Lung (tissue), 12 donors: Measurements from ENCODE around the gene ANLN. TPM values are rescaled to one million over a fixed set of nuclear protein-coding genes. Genes with fewer than 3 reads are reported as not detected.

ENCODE experiments used
- ATAC-seq: fragments of 200-7000 bp; cut with Tn5 transposase; one replicate; pipeline ENCODE4 v1.9.1; 2020; ENCODE audit warnings: moderate number of reproducible peaks; ENCODE audit not compliant: insufficient read depth, low FRiP score
- DNase-seq, 3 donors: peaks; one replicate each; pipeline ENCODE4 v3.0.0-alpha.2; 2013 to 2017
- H3K27ac ChIP-seq, 2 donors: one replicate each; pipeline ENCODE4 v1.5.1; 2013; ENCODE audit warnings: mild to moderate bottlenecking in 2 of 2, moderate library complexity in 2 of 2, control low read depth in 1 of 2, inconsistent platforms in 1 of 2, low read depth in 1 of 2, low read length in 1 of 2
- H3K27me3 ChIP-seq, 3 donors: one replicate each; pipeline ENCODE4 v1.5.1; 2013; ENCODE audit warnings: low read length in 2 of 3; ENCODE audit not compliant: control insufficient read depth in 3 of 3, insufficient read depth in 3 of 3
- H3K36me3 ChIP-seq, 4 donors: one replicate each; pipeline ENCODE4 v1.5.1; 2013; ENCODE audit warnings: low read length in 4 of 4, mild to moderate bottlenecking in 1 of 4, moderate library complexity in 1 of 4; ENCODE audit not compliant: control insufficient read depth in 4 of 4, insufficient read depth in 4 of 4
- H3K4me1 ChIP-seq, 5 donors: one replicate each; pipeline ENCODE4 v1.5.1; 2013; ENCODE audit warnings: low read length in 5 of 5, mild to moderate bottlenecking in 2 of 5, moderate library complexity in 1 of 5; ENCODE audit not compliant: control insufficient read depth in 5 of 5, insufficient read depth in 5 of 5
- H3K4me3 ChIP-seq: one replicate; pipeline ENCODE4 v1.5.1; 2013; ENCODE audit warnings: mild to moderate bottlenecking, control low read depth, moderate library complexity
- H3K9ac ChIP-seq, 2 donors: one replicate each; pipeline ENCODE4 v1.5.1; 2013; ENCODE audit warnings: low read length in 2 of 2, control low read depth in 1 of 2; ENCODE audit not compliant: insufficient read depth in 1 of 2
- H3K9me3 ChIP-seq, 4 donors: one replicate each; pipeline ENCODE4 v1.5.1; 2013; ENCODE audit warnings: low read length in 3 of 4, mild to moderate bottlenecking in 1 of 4, moderate library complexity in 1 of 4; ENCODE audit not compliant: control insufficient read depth in 4 of 4, insufficient read depth in 3 of 4
- WGBS, 2 donors: extraction: QIAGEN DNeasy Blood & Tissue Kit; methylation state at CpG; one replicate each; pipeline ENCODE4 v1.1.7; 2013; 5-methylcytosine and 5-hydroxymethylcytosine counted together
- polyA plus RNA-seq, 2 donors: library from polyadenylated mRNA; stranded (reverse); fragments of 200-250 nt; gene quantifications; one replicate each; pipeline ENCODE4 v1.2.1, GENCODE V29; 2013
- total RNA-seq, 2 donors: library from RNA; depleted of rRNA in 1 of 2; stranded (reverse); fragments of >200 nt in 1 of 2; gene quantifications; one replicate each; pipeline ENCODE4 v1.2.1, GENCODE V29; 2014 to 2021
- TF ChIP-seq, protein P1 (sequence below): IDR thresholded peaks from 2 replicates; pipeline ENCODE4 v1.5.1; 2012; ENCODE audit warnings: mild to moderate bottlenecking; ENCODE audit errors: control extremely low read depth, extremely low read depth
- donor health status: control.
- donor health status: control.
- donor health status: Bipolar disorder and iron deficiency.
- donor health status: healthy.
- donor health status: DM: yes; HTN: yes; CAD: no.

ANLN gene
- total and polyA plus RNA-seq, 4 donors: 1.4 to 13.8 (median 3.2) TPM

DNA sequence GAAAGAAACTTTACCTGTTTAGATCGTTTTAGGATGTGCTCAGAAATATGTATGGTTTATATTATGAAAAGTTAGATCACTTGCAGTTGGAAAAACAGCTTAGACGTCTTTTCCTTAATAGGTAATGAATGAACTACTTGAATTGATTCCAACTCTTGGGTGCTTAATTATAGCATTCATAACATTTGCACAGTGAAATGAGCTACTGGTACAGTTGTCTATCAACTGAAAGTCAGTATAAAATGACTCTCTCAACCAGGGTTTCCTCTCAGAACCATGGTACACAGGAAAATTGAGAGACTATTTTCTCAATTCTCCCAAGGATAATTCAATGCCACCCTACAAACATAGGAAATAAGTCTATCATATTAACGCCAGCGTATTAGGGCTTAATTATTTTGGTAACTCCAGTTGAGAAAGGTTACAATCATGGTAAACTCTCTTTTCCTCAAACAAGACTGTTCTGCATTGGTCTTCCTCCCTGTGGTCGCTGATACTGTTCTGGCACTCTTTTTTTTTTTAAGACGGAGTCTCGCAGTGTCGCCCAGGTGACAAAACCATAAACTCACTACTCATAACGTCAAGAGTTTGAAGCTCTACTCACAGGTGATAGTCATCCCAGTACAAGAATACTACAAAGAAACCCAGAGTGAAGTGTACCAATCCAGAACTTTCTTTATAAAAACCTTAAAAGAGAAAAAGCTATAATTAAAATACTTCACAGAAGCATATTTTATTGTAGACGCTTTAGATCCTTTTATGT is 2.0 kb downstream of the ANLN start:
- Histone ChIP-seq H3K9ac (no peak overlapping the region), H3K36me3 (no peaks in the 10 kb centered on the region), H3K4me1 (peaks cover 0 to 34% (median 9%) of the 10 kb centered on the region in 5 donors), H3K27me3 (no peaks in the 10 kb centered on the region), H3K4me3 (no peak overlapping the region), H3K9me3 (peaks cover 0 to 6% (median 2%) of the 10 kb centered on the region in 4 donors), H3K27ac (no peak overlapping the region)
- ATAC-seq (no peak), DNase-seq (peak in 1 of 3 donors; percentile 31)
- TF ChIP-seq, protein P1, sequence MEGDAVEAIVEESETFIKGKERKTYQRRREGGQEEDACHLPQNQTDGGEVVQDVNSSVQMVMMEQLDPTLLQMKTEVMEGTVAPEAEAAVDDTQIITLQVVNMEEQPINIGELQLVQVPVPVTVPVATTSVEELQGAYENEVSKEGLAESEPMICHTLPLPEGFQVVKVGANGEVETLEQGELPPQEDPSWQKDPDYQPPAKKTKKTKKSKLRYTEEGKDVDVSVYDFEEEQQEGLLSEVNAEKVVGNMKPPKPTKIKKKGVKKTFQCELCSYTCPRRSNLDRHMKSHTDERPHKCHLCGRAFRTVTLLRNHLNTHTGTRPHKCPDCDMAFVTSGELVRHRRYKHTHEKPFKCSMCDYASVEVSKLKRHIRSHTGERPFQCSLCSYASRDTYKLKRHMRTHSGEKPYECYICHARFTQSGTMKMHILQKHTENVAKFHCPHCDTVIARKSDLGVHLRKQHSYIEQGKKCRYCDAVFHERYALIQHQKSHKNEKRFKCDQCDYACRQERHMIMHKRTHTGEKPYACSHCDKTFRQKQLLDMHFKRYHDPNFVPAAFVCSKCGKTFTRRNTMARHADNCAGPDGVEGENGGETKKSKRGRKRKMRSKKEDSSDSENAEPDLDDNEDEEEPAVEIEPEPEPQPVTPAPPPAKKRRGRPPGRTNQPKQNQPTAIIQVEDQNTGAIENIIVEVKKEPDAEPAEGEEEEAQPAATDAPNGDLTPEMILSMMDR: no peak
- WGBS, 2 donors: 26 to 40% methylated on average over 10 of the region's 10 CpGs

DNA sequence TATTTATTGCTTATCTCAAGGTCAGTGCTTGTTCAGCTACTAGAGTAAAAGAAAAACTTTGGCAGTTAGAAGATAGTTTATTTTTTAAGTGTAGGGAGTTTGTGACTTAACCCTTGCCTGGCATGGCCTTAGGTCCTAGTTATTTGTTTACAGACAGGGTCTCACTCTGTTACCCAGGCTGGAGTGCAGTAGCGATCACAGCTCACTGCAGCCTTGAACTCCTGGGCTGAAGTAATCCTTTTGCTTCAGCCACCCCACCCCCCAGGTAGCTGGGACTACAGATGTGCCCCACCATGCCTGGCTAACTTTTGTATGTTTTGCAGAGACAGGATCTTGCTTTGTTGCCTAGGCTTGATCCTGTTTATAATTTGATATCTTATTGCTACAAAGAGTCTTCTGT is 4.2 kb downstream of the ANLN start:
- Histone ChIP-seq H3K27me3 (no peaks in the 10 kb centered on the region), H3K4me1 (peaks cover 0 to 34% (median 9%) of the 10 kb centered on the region in 5 donors), H3K9me3 (peaks cover 0 to 6% (median 2%) of the 10 kb centered on the region in 4 donors), H3K9ac (no peak overlapping the region), H3K27ac (no peak overlapping the region), H3K36me3 (no peaks in the 10 kb centered on the region), H3K4me3 (no peak overlapping the region)
- WGBS, 2 donors: 83 to 93% methylated on average over 1 of the region's 1 CpG
- DNase-seq (no peak), ATAC-seq (no peak)
- TF ChIP-seq, protein P1: no peak

DNA sequence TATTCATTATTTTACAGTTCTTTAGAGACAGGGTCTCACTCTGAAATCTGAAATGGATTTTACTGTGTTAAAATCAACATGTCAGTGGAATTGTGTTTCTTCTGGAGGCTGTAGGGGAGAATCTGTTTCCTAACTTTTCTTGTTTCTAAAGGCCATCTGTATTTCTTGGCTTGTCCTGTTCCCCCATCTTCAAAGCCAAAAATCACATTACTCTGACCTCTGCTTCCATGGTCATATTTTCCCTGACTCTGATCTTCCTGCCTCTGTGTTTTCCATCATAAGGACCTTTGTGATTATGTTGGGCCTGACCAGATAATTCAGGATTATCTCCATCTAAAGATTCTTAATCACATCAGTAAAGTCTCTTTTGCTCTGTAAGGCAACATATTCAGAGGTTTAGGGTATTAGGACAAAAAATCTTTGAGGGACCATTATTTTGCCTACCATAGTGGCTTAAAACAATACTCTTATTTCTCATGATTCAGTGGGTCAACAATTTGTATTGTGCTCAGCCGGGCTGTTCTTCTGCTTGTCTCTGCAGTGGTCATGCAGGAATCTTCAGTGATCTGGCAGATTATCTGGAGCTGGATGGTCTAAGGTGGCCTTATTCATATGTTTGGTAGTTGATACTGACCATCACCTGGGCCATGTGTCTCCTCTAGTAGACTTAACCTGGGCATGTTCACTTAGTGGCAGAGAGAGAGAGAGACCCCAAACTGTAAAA is 5.7 kb downstream of the ANLN start:
- Histone ChIP-seq H3K4me3 (no peak overlapping the region), H3K4me1 (peaks cover 0 to 34% (median 9%) of the 10 kb centered on the region in 5 donors), H3K9me3 (peaks cover 0 to 6% (median 2%) of the 10 kb centered on the region in 4 donors), H3K9ac (no peak overlapping the region), H3K36me3 (no peaks in the 10 kb centered on the region), H3K27me3 (no peaks in the 10 kb centered on the region), H3K27ac (no peak overlapping the region)
- ATAC-seq (no peak), DNase-seq (no peak)
- TF ChIP-seq, protein P1: no peak
- WGBS, 2 donors: 96 to 98% methylated on average over 1 of the region's 1 CpG
